ENCODE data around the gene UNC45A.
"Not testable (repeated sequence)": the region's sequence is repeated elsewhere in the genome, so short reads cannot be mapped to it uniquely, and the experiment has no call there.

The UNC45A gene

DNA sequence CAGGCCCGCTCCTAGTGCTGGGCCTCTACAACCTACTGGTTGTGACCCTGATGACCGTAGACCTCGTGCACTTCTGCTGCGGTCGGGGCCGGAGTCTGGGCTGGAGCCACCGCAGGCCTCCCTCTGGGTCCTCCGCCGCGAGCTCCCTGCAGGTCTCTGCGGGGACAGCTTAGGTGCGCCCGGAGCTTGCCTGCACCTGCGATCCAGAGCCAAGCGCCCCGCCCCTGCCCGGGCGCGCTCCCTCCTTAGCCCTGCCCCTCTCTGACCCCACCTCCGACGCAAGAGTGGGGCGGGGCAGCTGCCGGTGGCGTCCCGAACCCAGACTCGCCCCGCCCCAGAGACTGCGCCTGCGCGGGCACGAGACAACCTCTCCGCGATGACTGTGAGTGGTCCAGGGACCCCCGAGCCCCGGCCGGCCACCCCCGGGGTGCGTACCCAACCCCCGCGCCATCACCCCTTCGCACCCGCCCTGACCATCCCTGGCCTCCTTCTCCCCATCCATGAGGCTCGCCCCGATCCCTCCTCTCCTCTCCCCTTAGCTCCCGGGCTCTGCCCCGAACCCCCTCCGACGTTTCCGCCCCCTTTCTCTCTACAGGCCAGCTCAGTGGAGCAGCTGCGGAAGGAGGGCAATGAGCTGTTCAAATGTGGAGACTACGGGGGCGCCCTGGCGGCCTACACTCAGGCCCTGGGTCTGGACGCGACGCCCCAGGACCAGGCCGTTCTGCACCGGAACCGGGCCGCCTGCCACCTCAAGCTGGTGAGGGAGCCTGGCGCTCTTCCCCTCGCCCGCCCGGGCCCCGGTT is at the start of gene UNC45A:
TSS of gene UNC45A (plus strand) at position 337 of the 803 bp plus-strand sequence. CDS start at position 377, 40 bp downstream.
- peak; percentile 69 for DNase-seq

- DNase-seq, result peak; percentile 16
These were observed 49.4 kb upstream of the UNC45A start for GRCh38 chr15:90885432-90886290.

GRCh38 chr15:90886291-90886614 is 48.8 kb upstream of the UNC45A start:
- DNase-seq, result no peak

- DNase-seq, result no peak
These were observed 48.0 kb upstream of the UNC45A start for GRCh38 chr15:90887037-90887481.

- DNase-seq, result no peak
These were observed 45.8 kb upstream of the UNC45A start for GRCh38 chr15:90889313-90889730.

DNA sequence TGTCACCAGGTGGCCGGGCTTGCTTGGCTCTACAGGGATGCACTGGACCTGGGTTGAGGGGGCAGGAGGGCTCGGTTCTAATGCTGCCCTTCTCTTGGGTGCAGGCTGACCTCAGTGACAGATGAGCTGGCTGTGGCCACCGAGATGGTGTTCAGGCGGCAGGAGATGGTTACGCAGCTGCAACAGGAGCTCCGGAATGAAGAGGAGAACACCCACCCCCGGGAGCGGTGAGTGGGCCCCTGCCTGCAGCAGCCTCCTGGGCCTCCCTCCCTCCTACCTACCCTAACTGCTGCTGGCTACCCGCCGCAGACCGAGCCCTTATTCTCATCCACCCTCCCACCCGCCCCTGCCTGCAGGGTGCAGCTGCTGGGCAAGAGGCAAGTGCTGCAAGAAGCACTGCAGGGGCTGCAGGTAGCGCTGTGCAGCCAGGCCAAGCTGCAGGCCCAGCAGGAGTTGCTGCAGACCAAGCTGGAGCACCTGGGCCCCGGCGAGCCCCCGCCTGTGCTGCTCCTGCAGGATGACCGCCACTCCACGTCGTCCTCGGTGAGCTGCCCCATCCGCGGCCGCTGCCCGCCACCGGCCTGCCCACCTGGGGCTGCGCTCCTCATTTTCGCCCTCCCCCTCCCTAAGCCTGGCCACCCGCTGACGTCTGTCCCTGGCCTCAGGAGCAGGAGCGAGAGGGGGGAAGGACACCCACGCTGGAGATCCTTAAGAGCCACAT is 45.2 kb upstream of the UNC45A start:
- DNase-seq, result no peak

DNA sequence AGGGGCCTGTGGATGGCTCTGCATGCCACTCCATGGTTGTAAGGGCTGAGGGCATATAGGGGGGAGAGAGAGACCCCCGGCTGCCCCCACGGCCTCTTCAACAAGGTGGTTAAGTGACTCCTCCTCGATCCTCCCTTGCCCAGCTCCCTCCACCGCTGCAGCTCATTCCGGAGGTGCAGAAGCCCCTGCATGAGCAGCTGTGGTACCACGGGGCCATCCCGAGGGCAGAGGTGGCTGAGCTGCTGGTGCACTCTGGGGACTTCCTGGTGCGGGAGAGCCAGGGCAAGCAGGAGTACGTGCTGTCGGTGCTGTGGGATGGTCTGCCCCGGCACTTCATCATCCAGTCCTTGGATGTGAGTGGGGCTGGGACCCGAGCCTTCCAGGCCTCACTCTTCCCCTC is 44.2 kb upstream of the UNC45A start:
- DNase-seq, result no peak

DNA sequence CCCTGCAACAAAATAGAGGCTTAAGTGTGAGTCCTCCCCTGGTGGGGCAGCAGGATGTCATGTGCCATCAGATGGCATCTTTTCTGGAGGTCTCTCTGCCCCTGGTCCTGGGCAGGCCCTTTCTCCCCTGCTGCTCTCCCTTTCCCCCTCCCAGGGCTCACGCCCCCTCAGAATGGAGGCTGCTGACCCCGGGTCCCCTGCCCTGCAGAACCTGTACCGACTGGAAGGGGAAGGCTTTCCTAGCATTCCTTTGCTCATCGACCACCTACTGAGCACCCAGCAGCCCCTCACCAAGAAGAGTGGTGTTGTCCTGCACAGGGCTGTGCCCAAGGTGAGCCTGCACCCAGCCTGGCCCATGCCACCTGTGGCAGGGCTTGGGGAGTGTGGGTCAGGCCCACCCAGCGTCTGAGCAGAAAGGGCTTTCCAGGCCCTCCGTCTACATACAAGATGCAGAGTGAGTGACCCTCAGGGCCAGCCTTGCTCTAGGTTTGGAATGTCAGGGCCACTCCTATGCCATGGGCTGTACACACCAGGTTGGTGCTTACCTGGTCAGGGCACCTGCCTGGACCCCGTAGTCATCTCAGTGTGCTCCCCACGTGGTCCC is 43.6 kb upstream of the UNC45A start:
- no peak for DNase-seq

- DNase-seq, result no peak
These were observed 43.1 kb upstream of the UNC45A start for GRCh38 chr15:90892023-90892422.

DNA sequence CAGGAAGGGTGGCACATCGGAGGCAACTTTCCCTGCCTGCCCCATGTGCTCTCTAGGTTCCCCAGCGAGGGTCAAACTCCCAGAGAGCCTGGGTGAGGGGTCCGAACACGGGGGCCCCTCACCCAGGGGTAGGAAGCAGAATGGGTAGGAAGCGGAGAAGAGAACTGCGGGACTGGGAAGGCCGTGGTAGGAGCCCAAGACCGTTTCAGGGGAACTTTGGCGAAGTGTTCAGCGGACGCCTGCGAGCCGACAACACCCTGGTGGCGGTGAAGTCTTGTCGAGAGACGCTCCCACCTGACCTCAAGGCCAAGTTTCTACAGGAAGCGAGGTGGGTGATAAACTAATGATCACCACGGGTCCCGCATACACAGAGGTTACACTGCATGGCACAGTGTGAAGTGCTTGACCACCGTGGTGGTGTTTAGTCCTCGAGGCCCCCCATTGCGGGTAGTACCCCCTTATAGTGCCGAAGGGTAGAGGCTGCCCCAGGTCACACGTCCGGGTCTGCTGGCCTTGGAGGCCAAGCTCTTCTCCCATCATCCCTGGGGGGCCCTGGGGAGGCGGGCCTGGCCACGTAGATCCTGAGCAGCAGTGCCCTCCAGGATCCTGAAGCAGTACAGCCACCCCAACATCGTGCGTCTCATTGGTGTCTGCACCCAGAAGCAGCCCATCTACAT is 42.4 kb upstream of the UNC45A start:
- DNase-seq, result no peak

- no peak for DNase-seq
These were observed 41.7 kb upstream of the UNC45A start for GRCh38 chr15:90893175-90894090.

GRCh38 chr15:90895571-90896117 is 39.4 kb upstream of the UNC45A start:
- DNase-seq, result peak; percentile 64

DNA sequence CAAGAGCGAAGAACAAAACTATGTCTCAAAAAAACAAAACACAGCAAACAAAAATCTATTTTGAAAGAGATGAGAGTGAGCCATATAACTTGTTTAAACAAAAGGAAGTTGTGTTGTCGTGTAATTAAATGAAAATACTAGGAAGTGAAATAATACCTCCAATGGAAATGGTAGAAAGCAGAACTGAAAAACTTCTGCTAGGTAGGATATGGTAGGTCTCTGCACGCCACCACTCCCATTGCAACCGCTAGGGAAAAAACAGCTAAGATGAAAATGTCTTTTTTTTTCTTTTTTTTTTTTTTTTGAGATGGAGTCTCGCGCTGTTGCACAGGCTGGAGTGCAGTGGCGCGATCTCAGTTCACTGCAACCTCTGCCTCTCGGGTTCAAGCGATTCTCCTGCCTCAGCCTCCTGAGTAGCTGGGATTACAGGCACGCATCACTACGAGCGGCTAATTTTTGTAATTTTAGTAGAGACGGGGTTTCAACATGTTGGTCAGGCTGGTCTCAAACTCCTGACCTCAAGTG is 37.9 kb upstream of the UNC45A start:
- DNase-seq, result not testable (repeated sequence)

- DNase-seq, result no peak
These were observed 33.7 kb upstream of the UNC45A start for GRCh38 chr15:90901175-90902039.

- DNase-seq, result peak; percentile 77
These were observed 32.8 kb upstream of the UNC45A start for GRCh38 chr15:90902040-90902839.

DNA sequence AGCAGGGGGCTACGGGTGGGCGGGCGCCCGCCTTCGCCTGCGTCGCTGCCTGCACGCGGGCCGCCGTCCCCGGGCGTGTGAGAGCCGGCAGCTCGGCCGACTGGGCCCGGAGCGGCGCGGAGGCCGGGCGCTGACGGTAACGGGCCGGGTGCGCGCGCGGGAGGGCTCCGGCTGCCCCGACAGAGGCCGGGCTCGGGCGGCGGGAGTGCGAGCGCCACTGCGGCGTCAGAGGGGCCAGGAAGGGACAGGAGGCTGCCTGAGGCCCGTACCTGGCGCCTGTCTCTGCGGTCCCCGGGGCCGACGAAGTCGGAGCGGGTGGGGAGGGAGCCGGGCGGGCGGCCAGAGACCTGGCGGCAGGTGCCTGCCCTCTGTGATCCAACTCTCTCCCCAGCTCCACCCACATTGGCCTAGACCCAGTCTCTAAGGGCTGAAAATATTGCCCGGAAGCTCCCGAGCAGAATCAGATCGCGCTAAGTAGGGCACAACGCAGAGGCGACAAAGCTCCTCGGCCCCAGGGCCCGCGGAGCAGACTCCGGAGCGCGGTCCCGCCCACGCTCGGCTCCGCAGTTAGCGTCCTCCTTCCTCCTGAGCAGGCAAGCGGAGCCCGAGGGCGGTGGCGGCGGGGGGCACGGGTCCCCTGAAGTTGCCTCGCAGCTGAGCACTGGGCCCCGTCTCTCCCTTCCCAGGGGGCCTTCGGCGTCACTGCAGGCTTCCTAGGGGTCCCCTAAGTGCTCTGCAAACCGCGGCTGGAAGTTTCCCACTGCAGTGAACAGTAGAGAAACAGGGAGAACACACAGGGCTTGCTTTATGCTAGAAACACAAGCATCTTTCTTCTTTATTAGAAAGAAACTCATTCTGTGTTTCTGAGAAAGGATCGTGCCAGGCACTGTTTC is 32.0 kb upstream of the UNC45A start, which contains the start of gene MAN2A2:
TSS of gene MAN2A2 (plus strand) at position 463 of the 893 bp plus-strand sequence. CDS start 906 bp downstream, outside the sequence.
- DNase-seq, result peak; percentile 32

Measured in NCI-H1092 treated with DMSO at 0.1 percent for 48 hours (cell line).